HepG2 (cell line): Measurements from ENCODE around the gene GPAM.

Source experiments
- BRD4 ChIP-seq: sonication (generic); formaldehyde crosslinking; IDR thresholded peaks from 2 replicates; pipeline ENCODE4 v1.4.0; 2020; ENCODE audit warnings: missing genetic modification reagents
- CHD4 ChIP-seq: fragments of 200-600 bp; sonication (generic); IDR thresholded peaks from 2 replicates; pipeline ENCODE4 v1.7.0; 2017; ENCODE audit warnings: mild to moderate bottlenecking, low read length, borderline replicate concordance
- RAD21 ChIP-seq: fragments of 450-650 bp; formaldehyde crosslinking; IDR thresholded peaks from 2 replicates; pipeline ENCODE4 v1.5.0; 2020; ENCODE audit warnings: mild to moderate bottlenecking
- ZBTB8A ChIP-seq: sonication (generic); formaldehyde crosslinking; IDR thresholded peaks from 2 replicates; pipeline ENCODE4 v1.4.0; 2020; ENCODE audit warnings: mild to moderate bottlenecking, low read depth, missing genetic modification reagents, borderline replicate concordance
- TF ChIP-seq, protein P1 (sequence below): sonication (generic); formaldehyde crosslinking; IDR thresholded peaks from 2 replicates; pipeline ENCODE4 v1.5.0; 2020; ENCODE audit warnings: mild to moderate bottlenecking, missing genetic modification reagents, moderate library complexity
- TF ChIP-seq, protein P2 (sequence below): sonication (generic); formaldehyde crosslinking; IDR thresholded peaks from 2 replicates; pipeline ENCODE4 v1.5.1; 2020; ENCODE audit warnings: mild to moderate bottlenecking, missing genetic modification reagents, borderline replicate concordance

DNA sequence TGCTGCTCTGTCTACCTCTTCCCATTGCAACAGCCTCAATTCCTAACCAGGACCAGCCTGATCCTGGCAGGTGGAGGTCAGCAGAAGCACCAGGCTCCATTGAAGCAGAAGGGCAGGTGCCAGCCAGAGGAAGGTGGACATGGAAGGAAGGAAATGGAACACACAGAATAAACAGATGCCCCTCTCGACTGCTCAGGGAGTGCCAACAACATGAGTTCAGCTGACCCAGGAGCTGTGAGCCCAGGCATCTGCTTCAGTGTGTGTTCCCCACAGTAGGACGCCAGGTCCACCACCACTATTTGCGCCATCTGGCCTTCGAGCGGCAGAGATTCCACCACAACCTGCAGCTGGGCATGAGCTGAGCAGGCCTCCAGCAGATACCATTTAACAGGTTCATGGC, 56.7 kb downstream of the GPAM start:
- no peak for TF ChIP-seq RAD21 (CRISPR knock-in tag)
- no peak for TF ChIP-seq ZBTB8A (CRISPR knock-in tag)
- TF ChIP-seq, protein P1, sequence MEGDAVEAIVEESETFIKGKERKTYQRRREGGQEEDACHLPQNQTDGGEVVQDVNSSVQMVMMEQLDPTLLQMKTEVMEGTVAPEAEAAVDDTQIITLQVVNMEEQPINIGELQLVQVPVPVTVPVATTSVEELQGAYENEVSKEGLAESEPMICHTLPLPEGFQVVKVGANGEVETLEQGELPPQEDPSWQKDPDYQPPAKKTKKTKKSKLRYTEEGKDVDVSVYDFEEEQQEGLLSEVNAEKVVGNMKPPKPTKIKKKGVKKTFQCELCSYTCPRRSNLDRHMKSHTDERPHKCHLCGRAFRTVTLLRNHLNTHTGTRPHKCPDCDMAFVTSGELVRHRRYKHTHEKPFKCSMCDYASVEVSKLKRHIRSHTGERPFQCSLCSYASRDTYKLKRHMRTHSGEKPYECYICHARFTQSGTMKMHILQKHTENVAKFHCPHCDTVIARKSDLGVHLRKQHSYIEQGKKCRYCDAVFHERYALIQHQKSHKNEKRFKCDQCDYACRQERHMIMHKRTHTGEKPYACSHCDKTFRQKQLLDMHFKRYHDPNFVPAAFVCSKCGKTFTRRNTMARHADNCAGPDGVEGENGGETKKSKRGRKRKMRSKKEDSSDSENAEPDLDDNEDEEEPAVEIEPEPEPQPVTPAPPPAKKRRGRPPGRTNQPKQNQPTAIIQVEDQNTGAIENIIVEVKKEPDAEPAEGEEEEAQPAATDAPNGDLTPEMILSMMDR (CRISPR knock-in tag), result no peak
- TF ChIP-seq, protein P2, sequence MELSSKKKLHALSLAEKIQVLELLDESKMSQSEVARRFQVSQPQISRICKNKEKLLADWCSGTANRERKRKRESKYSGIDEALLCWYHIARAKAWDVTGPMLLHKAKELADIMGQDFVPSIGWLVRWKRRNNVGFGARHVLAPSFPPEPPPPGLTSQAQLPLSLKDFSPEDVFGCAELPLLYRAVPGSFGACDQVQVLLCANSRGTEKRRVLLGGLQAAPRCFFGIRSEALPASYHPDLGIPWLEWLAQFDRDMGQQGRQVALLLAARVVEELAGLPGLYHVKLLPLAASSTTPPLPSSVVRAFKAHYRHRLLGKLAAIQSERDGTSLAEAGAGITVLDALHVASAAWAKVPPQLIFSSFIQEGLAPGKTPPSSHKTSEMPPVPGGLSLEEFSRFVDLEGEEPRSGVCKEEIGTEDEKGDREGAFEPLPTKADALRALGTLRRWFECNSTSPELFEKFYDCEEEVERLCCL (CRISPR knock-in tag), result no peak
- no peak for TF ChIP-seq CHD4
- no peak for TF ChIP-seq BRD4 (CRISPR knock-in tag)
